ENCODE results near the gene CDKN3. TPM values are rescaled to one million over a fixed set of nuclear protein-coding genes. Genes with fewer than 3 reads are reported as not detected.

The CDKN3 gene
- total RNA-seq, 1 donor from 2014 or later, result 152 TPM

DNA sequence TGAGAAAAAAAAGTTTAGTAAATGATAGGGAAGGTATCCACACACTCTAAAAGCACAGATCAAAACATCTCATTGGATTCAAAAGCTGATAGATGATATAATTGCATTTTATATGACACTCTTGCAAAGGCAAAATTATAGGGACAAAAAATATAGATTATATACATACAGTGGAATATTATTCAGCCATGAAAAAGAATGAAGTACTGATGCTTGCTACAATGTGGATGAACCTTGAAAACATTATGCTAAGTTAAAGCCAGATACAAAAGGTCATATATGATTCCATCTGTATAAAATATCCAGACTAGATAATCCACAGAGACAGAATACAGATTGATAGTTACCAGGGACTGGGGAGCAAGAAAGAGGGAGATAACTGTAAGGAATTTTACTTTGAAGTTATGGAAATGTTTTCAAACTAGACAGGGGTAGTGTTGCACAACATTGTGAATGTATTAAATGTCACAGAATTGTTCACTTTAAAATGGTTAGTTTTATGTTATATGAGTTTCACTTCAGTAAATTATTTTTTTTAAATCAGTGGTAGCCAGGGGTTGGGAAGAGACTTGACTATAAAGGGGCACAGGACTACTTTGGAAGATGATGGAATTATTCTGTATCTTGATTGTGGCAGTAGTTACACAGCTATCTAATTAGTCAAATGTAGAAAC lies 41.7 kb upstream of the CDKN3 start:
- Histone ChIP-seq H3K4me2 (no peak overlapping the region), H2AFZ (replicated peaks) (no peak overlapping the region), H3K4me3 (no peak overlapping the region), H3K27me3 (peaks cover 16% of the 10 kb centered on the region), H3F3A (ENCODE audit: low read depth) (no peaks in the 10 kb centered on the region), H3K36me3 (peaks cover 5% of the 10 kb centered on the region), H3K4me1 (peaks cover 13% of the 10 kb centered on the region), H3K9ac (no peak overlapping the region), H3K79me2 (ENCODE audit: low read depth) (no peaks in the 10 kb centered on the region), H3K9me3 (ENCODE audit: low read depth) (no peaks in the 10 kb centered on the region), H4K20me1 (ENCODE audit: low read depth) (no peaks in the 10 kb centered on the region), H3K27ac (no peak overlapping the region)
- TF ChIP-seq EZH2phosphoT487 (IDR thresholded peaks at IDR 0.05) (no peak), EZH2 (IDR thresholded peaks at IDR 0.05) (no peak)
- TF ChIP-seq, protein P1, sequence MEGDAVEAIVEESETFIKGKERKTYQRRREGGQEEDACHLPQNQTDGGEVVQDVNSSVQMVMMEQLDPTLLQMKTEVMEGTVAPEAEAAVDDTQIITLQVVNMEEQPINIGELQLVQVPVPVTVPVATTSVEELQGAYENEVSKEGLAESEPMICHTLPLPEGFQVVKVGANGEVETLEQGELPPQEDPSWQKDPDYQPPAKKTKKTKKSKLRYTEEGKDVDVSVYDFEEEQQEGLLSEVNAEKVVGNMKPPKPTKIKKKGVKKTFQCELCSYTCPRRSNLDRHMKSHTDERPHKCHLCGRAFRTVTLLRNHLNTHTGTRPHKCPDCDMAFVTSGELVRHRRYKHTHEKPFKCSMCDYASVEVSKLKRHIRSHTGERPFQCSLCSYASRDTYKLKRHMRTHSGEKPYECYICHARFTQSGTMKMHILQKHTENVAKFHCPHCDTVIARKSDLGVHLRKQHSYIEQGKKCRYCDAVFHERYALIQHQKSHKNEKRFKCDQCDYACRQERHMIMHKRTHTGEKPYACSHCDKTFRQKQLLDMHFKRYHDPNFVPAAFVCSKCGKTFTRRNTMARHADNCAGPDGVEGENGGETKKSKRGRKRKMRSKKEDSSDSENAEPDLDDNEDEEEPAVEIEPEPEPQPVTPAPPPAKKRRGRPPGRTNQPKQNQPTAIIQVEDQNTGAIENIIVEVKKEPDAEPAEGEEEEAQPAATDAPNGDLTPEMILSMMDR (IDR thresholded peaks at IDR 0.05), result no peak
- H3K27ac Mint-ChIP-seq, result no peak overlapping the region
- peaks cover 8% of the 10 kb centered on the region for H3K4me1 Mint-ChIP-seq
- H3K4me3 Mint-ChIP-seq, result no peak overlapping the region
- H3K36me3 Mint-ChIP-seq, result no peaks in the 10 kb centered on the region
- H3K9me3 Mint-ChIP-seq, result peaks cover 17% of the 10 kb centered on the region
- no peak for DNase-seq (ENCODE audit: low spot score)
- H3K27me3 Mint-ChIP-seq (ENCODE audit: insufficient read depth, low read depth), result peaks cover 8% of the 10 kb centered on the region

DNA sequence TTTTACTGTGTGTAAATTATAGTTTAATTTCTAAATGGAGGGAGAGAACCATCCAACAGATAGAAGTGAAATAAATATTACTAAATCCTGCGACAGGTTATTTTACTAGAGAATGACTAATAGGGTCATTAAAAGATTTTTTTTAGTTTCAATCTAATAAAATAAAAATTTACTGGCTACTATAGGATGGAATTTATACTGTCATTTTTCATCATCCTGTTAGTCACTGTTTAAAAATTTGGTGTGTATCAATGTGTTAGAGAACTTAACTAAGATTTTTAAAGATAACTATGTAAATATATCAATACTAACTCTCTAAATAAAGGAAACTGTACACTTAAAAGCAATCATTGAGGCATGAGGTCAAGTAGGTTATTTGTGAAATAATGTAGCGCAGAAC lies 41.1 kb upstream of the CDKN3 start:
- H3K9me3 ChIP-seq (ENCODE audit: low read depth), result no peaks in the 10 kb centered on the region
- Mint-ChIP-seq H3K36me3 (no peaks in the 10 kb centered on the region), H3K4me3 (no peak overlapping the region), H3K4me1 (peaks cover 5% of the 10 kb centered on the region), H3K27ac (no peak overlapping the region), H3K27me3 (ENCODE audit: insufficient read depth, low read depth) (peaks cover 11% of the 10 kb centered on the region), H3K9me3 (peaks cover 17% of the 10 kb centered on the region)
- no peak for DNase-seq (ENCODE audit: low spot score)
- H3K79me2 ChIP-seq (ENCODE audit: low read depth), result no peaks in the 10 kb centered on the region
- no peak overlapping the region for H2AFZ ChIP-seq (replicated peaks)
- no peak overlapping the region for H3K9ac ChIP-seq
- no peaks in the 10 kb centered on the region for H3F3A ChIP-seq (ENCODE audit: low read depth)
- H3K4me3 ChIP-seq, result no peak overlapping the region
- H3K27ac ChIP-seq, result no peak overlapping the region
- TF ChIP-seq EZH2phosphoT487 (IDR thresholded peaks at IDR 0.05) (no peak), EZH2 (IDR thresholded peaks at IDR 0.05) (no peak)
- TF ChIP-seq, protein P1 (IDR thresholded peaks at IDR 0.05), result no peak
- H3K27me3 ChIP-seq, result peaks cover 22% of the 10 kb centered on the region
- no peak overlapping the region for H3K4me2 ChIP-seq
- H3K36me3 ChIP-seq, result peaks cover 5% of the 10 kb centered on the region
- H4K20me1 ChIP-seq (ENCODE audit: low read depth), result no peaks in the 10 kb centered on the region
- H3K4me1 ChIP-seq, result peaks cover 13% of the 10 kb centered on the region

DNA sequence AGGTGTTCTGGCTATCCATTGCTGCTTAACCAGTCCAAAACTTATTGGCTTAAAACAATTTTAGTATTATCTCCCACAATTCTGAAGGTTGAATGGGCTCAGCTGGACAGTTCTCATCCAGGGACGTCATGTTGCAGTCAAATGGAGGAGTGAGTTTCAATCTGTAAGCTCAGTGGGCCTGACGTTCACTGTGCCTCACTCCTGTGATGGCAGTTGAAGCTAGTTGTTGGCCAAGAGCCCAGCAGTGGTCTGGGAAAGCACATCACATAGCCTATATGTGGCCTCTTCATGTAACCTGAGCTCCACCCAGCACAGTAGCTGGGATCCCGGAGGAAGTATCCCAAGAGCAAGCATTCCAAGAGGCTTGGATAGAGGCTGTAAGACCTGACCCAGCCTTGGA lies 40.6 kb upstream of the CDKN3 start:
- TF ChIP-seq EZH2 (IDR thresholded peaks at IDR 0.05), result no peak
- TF ChIP-seq, protein P1 (IDR thresholded peaks at IDR 0.05), result no peak
- TF ChIP-seq EZH2phosphoT487 (IDR thresholded peaks at IDR 0.05), result no peak
- Histone ChIP-seq H3K4me2 (no peak overlapping the region), H3K27ac (no peak overlapping the region), H3K9me3 (ENCODE audit: low read depth) (no peaks in the 10 kb centered on the region), H3K79me2 (ENCODE audit: low read depth) (no peaks in the 10 kb centered on the region), H3K36me3 (peaks cover 5% of the 10 kb centered on the region), H3K4me1 (peaks cover 13% of the 10 kb centered on the region), H4K20me1 (ENCODE audit: low read depth) (no peaks in the 10 kb centered on the region), H2AFZ (replicated peaks) (no peak overlapping the region), H3K27me3 (peaks cover 27% of the 10 kb centered on the region), H3K4me3 (no peak overlapping the region), H3F3A (ENCODE audit: low read depth) (peaks cover 1% of the 10 kb centered on the region), H3K9ac (no peak overlapping the region)
- Mint-ChIP-seq H3K27me3 (ENCODE audit: insufficient read depth, low read depth) (peaks cover 14% of the 10 kb centered on the region), H3K4me3 (no peak overlapping the region), H3K27ac (no peak overlapping the region), H3K36me3 (no peaks in the 10 kb centered on the region), H3K9me3 (peaks cover 17% of the 10 kb centered on the region), H3K4me1 (peaks cover 8% of the 10 kb centered on the region)
- DNase-seq (ENCODE audit: low spot score), result no peak
